Stimulated activated CD4-positive, alpha-beta T cell treated with anti-CD3 and anti-CD28 coated beads, Interleukin-15, amount 100 ng/mL, for 48 hours (primary cell): ENCODE results near the gene RUVBL1.

Source experiments
- DNase-seq, 2 donors: peaks; one replicate each; pipeline ENCODE4 v3.0.0-alpha.2; 2020; ENCODE audit warnings: low read depth in 2 of 2

The RUVBL1 gene

DNA sequence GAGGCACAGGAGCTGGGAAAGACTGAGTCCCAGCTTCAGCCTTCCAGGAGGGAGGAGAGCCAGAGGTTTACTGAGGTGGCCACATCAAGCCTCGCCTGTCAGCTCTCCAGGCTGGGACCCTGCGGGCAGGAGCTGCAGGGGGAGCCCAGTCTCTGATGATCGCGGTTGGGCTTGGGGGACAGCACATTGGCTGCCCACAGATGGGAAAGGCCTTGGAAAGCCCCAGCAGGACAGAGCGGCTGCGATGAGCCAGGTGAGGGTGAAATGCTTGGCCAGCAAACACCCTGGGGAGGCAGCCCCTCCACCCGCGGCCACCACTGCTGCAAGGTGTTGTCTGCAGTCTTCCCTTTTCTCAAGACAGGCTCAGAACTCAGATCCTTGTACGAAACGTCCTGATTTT lies 40.2 kb downstream of the RUVBL1 start:
- DNase-seq = no peak

DNA sequence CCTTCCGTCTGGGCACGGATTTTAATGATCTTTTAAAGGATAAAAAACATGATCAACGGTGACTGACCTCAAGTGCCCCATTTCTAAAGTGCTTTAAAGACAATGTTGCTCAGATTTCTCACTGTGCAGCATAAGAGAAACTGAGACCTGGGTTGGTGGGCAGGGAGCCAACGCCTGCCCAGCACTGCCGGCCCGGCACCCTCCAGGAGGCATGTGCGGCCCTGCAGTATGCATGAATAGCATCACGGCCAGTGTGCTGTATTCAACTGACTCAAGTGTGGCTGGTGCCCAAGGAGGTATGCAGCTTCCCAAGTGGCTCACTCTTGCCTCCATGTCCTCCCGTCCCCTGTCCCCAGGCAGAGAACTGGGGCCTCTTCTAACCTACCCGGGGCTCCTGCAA lies 41.1 kb downstream of the RUVBL1 start:
- DNase-seq = no peak

DNA sequence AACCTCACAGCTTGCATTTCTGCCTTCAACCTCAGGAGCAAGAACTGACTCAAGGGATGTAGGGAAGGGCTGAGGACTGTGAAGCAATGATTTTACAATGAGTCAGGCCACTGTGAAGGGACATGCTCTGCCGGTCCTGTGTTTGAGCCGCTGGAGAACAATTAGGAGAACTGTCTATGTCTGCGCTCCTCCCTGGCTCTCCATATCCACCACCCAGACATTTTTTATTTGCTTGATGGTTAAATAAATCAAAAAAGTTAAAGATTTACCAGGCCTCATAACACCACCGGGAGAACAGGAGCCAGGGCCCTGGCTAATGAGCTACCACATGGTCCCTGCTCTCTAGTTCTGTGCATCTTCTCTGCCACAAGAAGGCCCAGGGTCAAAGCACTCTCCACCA lies 41.8 kb downstream of the RUVBL1 start:
- no peak for DNase-seq

DNA sequence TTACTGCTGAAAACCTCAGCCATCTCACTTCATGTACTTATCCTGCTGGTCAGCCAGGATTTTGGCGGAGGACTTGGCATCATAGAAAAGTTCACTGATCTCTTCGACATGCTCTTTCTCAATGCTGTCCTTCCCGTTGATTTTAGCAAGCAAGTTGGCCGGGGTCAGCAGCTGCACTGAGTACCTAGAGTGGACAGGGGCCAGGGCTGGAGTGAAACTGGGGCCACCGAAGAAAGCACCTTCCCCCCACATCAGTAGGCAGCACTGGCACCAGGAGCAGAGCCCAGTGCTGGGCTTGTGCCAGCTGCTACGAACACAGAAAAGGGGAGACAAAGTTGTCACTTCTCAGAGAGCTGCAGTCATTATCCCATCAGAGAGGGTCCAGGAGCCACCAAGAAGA lies 42.4 kb downstream of the RUVBL1 start:
- no peak for DNase-seq

DNA sequence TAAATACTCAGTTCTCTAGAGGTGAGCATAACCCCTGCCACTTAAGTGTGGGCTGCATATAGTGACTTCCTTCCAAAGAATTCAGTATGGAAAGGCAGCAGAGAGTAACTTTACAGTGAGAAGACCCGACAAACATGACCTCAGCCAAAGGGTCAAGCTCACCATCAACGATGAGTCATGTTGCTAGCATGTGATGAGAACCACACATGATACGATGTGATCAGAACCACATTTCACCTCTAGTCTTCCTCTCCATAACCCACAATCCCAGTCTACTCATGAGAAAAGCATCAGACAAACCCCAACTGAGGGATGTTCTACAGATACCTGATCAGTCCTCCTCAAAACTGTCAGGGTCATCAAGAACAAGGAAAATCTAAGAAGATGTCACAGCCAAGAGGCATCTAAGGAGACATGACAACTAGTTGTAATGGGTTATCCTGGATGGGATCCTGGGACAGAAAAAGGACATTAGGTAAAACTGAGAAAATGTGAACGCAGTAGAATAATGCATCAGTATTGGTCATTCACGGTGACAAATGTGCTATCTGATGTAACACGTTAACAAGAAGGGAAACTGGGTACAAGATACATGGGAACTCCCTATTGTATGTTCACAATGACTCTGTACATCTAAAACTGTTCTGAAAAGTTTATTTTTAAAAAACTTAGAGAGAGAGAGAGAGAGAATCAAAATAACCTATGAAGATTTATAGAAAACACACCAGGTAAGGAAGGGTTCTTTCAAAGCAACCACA lies 43.1 kb downstream of the RUVBL1 start:
- no peak for DNase-seq

DNA sequence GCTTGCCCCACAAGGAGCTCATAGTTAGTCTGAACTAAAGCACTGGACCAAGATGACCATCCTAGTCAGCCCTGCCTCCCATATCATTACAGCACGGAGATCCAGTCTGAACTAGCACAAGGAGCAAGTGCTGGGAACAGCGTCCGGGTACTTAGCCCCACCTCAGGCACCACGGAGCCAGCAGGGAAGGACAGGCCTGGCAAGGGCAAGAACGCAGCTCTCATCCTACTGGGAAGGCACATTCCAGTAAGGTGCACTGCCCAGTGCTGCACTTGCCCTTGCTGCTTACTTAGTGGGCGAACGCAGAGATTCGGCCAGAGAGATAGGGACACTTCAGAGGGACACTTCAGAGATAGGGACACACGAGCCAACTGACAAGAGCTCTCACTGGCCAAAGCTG lies 43.8 kb downstream of the RUVBL1 start:
- DNase-seq = no peak

DNA sequence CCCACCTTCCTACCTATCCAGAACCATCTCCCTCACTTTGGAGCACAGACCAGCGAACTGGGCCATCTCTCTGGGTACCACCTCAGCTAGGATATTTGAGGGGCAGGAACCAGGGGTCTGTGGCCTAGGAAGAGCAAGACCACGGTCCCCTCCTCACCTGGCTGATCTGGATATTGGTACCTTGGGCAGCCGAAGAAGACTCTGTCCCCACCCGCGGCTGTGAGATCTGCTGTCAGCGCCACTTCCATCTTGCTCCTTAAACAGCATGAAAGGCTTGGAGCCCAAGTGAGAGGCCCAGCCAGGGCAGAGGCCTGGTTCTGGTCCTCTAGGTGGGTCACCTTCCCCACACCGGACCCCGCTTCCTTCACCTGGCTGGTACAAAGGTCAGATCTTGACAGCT lies 44.7 kb downstream of the RUVBL1 start:
- DNase-seq = no peak

GRCh38 chr3:128078322-128078721 lies 45.3 kb downstream of the RUVBL1 start:
- no peak for DNase-seq

DNA sequence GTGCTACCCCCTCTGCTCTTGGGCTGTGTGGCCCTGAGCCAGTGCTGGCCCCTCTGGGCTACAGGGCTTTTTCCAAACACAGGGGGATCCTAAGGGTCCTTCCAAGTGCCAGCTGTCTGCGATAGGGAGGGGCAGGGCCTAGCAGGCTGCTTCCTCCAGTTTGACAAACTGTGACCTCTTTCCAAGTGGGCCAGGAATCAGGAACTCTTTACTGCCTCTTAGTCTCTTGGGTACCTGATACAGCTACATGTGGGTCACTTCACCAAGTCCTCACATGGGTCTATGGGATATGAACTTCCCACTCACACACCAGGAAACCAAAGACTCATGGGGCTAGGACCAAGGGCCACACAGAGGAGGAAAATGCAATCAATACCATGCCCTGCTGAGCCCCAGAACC lies 45.9 kb downstream of the RUVBL1 start:
- no peak for DNase-seq

GRCh38 chr3:128077202-128077624 lies 46.4 kb downstream of the RUVBL1 start:
- DNase-seq = no peak

- peak in 1 of 2 donors; percentile 26 for DNase-seq
These were observed 47.0 kb downstream of the RUVBL1 start for GRCh38 chr3:128076483-128077201.

DNA sequence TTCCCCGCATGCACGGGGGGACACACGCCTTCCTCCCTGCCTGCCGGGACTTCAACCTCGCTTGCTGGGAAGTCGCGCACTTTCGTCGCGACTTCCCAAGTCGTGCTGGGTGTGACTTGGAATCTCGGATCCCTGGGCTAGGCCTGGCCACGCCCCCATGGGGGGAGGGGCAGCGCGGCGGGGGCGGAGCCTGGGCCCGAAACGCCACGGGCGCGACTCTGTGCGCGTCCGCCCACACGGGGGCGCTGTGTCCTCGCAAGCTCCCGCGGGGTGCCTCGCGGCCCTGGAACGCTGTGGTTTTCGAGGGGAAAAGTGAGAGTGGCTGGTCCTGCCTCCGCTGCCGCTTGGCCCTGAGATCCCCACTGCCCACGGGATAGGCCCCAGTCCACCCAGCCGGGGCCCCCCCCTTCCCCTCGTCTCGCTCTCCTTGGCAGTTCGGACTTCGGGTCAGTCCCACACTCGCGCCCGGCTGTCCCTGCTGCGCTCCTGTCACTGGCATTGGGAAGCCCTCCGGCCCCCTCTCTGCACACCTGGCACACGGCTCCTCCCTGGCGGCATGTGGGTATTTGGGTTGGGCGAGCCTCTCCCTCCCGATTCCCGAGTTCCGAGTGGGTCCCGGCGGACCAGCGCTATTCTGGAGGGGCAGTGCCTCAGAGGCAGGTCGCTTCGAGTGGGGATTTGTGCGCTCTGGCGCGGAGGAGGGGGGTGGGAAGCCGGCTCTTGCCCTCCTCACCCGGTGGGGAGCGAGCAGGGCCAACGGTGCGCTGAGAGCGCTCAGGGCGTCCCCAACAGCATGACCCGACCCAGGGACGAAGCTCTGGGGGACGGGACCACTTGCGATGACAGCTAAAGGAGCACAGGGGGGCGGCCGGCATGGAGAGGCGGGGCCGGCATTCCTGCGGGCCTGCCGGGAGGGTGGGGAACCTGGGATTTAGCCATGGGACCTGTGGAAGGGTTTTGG lies 47.8 kb downstream of the RUVBL1 start:
- DNase-seq = peak; percentile 55 to 81

DNA sequence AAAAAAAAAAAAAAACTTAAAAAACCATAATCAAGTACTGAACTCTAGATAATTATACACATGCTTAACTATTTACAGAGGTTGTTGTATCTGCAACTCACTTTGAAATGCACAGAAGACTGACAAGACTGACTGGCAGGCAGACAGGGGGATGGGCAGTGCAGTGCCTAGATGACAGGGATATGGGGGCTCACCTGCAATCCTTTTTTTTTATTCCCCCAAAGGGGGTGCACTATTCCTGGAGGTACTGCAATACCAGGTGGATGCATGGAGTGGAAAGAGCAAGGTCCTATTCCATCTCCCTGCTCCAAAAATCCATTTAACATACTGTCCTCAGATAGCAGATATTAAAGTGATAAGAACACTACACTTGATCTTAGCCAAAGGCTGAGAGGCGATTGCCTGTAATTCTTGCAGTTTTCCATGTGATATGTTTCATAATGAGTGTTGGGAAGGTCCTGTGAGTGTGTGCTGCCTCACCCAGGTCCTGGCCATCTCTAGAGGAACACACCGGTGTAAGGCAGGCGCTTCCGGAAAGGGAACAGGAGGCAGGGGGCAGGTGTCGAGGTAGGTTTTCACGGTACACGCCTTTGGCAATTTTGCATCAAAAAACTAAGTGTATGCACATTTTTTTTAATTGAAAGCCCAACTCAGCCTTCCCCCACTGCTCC lies 48.6 kb downstream of the RUVBL1 start:
- no peak for DNase-seq

DNA sequence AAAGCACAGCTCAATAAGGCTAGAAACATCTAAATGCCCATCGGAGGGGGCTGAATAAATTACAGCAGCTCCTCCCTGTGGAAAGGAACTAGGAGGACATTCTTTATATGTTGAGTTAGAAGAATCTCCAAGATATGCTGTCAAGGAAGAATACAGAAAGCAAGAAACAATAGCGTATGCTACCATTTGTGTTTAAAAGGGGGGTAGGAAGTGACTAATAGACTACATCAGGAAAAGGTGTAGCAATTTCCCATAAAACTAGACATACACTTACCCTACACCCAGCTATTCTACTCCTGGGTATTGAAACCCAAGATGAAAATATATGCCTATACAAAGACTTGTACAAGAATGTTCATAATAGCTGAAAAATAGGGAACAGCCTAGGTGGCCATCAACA lies 49.8 kb downstream of the RUVBL1 start:
- DNase-seq = no peak

GRCh38 chr3:128073185-128073725 lies 50.4 kb downstream of the RUVBL1 start:
- no peak for DNase-seq

GRCh38 chr3:128072454-128073184 lies 51.0 kb downstream of the RUVBL1 start:
- DNase-seq = no peak

- DNase-seq = no peak
These were observed 51.7 kb downstream of the RUVBL1 start for GRCh38 chr3:128071771-128072453.

DNA sequence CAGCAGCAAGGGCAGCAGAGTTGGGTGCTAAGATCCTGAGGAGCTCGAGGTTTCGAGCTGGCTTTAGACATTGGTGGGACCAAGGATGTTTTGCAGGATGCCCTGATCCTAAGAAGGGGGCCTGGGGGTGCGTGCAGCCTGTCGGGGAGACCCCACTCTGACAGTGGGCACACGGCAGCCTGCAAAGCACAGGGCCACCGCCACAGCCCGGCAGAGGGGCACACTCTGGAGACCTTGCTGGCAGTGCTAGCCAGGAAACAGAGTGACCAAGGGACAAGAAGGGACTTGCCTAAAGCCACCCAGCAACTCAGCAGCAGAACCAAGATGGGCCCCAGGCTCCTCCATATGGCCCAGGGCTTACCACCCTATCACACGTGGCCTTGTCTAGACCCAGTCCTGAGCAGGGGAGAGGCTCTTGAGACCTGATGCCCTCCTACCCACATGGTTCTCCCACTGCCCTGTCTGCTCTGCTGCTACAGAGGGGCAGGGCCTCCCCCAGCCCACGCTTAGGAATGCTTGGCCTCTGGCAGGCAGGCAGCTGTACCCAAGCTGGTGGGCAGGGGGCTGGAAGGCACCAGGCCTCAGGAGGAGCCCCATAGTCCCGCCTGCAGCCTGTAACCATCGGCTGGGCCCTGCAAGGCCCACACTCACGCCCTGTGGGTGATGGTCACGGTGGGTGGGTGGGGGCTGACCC lies 52.6 kb downstream of the RUVBL1 start:
- no peak for DNase-seq

- DNase-seq = no peak
These were observed 54.3 kb downstream of the RUVBL1 start for GRCh38 chr3:128069271-128069670.
